ENCODE results near the gene CASP3.

GRCh38 chr4:184649971-184650855, 966 bp upstream of the CASP3 start:
- TF ChIP-seq CTCF (IDR thresholded peaks at IDR 0.05) (no peak), EZH2 (IDR thresholded peaks at IDR 0.05; ENCODE audit: borderline replicate concordance, insufficient read depth, low read depth, low read length, poor library complexity, severe bottlenecking) (no peak)

Measured in B cell (primary cell).